Right atrium auricular region (tissue), 2 donors: Measurements from ENCODE around the gene SOWAHA. TPM values are rescaled to one million over a fixed set of nuclear protein-coding genes. Genes with fewer than 3 reads are reported as not detected.

Experiments used
- DNase-seq: peaks from one replicate; pipeline ENCODE4 v3.0.0-alpha.2; 2019; ENCODE audit warnings: low spot score
- H3K27ac ChIP-seq, 2 donors: fragments of 200-600 bp; sonication (generic); 1 replicate in 1 of 2; 2 replicates in 1 of 2; pipeline ENCODE4 v1.5.1; 2016 to 2019
- H3K27me3 ChIP-seq, 2 donors: fragments of 200-600 bp; sonication (generic); one replicate each; pipeline versions ENCODE4 v1.5.1 to v1.6.0; 2017 to 2019
- H3K36me3 ChIP-seq: fragments of 200-600 bp; sonication (generic); one replicate; pipeline ENCODE4 v1.5.1; 2016
- H3K4me1 ChIP-seq, 2 donors: fragments of 200-600 bp; sonication (generic); one replicate each; pipeline versions ENCODE4 v1.5.1 to v1.6.0; 2017 to 2019
- H3K4me3 ChIP-seq, 2 donors: fragments of 200-600 bp; sonication (generic); 1 replicate in 1 of 2; 2 replicates in 1 of 2; pipeline ENCODE4 v1.5.1; 2017 to 2019; ENCODE audit warnings: mild to moderate bottlenecking in 1 of 2, moderate library complexity in 1 of 2
- H3K9me3 ChIP-seq, 2 donors: fragments of 200-600 bp; sonication (generic); one replicate each; pipeline ENCODE4 v1.5.1; 2019
- total RNA-seq, 2 donors: library from RNA; depleted of rRNA; stranded (reverse); fragments of >200 nt; gene quantifications; one replicate each; pipeline ENCODE4 v1.1.0, GENCODE V29; 2016
- TF ChIP-seq, protein P1 (sequence below), 2 donors: fragments of 200-600 bp; sonication (generic); IDR thresholded peaks; one replicate each; pipeline ENCODE4 v1.5.1; 2019; ENCODE audit warnings: antibody characterized with exemption in 2 of 2

The SOWAHA gene
- total RNA-seq, 2 donors from 2014 or later: not detected

DNA sequence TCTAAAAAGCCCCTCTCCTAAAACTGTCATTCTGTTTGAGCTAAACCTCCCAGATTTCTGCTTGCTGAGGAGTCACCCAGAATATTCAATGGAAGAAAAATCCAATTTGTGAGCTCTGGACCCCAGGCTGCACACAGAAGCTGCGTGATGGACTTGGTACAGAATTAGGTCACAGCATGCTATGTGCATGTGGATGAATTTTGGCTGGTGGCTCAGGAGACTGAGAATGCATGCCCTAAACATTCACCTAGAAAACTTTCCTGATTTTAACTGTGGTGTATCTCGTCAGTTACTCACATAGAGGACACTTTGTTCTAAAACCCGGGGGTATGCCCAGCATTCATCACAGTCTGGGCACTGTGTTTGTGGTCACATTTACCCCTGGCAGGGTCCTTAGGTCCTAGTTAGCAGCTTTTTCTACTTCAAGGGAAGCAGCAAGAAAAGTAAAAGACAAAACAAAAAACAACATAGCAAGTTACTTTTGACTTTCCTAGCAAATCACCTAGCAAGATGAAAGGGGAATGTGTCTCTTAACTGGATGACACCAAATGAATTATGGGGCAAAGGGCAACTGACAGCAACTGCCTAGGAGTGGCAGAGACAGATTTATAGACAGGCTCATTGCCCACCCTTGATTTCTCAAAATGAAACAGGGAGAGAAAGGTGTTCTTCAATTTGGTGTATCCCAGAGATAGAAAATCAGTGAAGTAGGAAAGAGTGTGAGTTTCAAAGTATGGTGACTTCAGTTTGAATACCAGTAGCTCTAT lies 25.6 kb downstream of the SOWAHA start:
- peak overlapping the region in 1 of 2 donors; percentile 32 for H3K27ac ChIP-seq
- H3K4me1 ChIP-seq: peaks cover 0 to 4% of the 10 kb centered on the region in 2 donors
- TF ChIP-seq, protein P1, sequence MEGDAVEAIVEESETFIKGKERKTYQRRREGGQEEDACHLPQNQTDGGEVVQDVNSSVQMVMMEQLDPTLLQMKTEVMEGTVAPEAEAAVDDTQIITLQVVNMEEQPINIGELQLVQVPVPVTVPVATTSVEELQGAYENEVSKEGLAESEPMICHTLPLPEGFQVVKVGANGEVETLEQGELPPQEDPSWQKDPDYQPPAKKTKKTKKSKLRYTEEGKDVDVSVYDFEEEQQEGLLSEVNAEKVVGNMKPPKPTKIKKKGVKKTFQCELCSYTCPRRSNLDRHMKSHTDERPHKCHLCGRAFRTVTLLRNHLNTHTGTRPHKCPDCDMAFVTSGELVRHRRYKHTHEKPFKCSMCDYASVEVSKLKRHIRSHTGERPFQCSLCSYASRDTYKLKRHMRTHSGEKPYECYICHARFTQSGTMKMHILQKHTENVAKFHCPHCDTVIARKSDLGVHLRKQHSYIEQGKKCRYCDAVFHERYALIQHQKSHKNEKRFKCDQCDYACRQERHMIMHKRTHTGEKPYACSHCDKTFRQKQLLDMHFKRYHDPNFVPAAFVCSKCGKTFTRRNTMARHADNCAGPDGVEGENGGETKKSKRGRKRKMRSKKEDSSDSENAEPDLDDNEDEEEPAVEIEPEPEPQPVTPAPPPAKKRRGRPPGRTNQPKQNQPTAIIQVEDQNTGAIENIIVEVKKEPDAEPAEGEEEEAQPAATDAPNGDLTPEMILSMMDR (IDR thresholded peaks at IDR 0.05): no peak
- DNase-seq: no peak
- no peak overlapping the region for H3K4me3 ChIP-seq
- no peaks in the 10 kb centered on the region for H3K27me3 ChIP-seq
- H3K9me3 ChIP-seq: no peaks in the 10 kb centered on the region
- H3K36me3 ChIP-seq: no peaks in the 10 kb centered on the region

DNA sequence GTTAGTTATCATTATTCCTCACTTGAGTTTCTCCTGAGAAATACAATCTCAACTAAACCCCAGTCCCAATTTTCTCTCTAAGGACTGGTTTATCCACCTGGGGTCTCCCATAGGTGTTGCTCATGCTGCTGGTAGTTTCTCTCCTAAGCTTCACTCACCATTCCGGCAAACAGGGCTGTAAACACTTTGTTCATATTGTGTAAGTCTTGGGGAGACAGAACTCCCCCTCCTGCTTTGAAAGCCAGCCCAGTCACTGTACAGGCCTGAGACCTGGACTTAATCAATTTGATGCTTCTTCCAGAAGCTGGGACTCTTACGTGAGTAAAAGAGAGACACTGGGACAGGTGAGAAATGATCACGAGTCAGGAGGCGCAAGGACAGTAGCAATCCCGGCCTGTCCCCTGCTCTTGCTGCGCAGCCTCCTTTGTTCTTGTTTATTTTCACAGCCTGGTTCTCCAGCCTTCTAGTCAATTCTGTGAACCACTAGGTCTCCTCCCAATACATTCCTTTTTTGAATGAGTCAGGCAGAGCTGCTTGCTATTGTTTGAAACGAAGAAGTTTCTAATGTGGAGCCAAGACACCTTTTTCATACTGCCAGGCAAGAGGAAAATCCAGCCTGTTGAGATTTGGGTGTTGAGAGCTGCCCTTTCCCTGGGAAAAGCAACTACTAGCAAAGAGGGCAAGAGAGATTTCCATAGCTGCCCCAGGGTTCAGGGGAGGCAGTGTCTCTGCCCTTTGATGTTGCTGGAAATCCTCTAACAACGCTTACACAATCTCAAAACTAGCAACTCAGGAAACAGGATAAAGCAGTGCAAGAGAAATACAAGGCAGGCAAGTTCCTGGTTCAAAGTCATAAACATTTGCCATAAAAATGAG lies 26.6 kb downstream of the SOWAHA start:
- H3K36me3 ChIP-seq: no peaks in the 10 kb centered on the region
- H3K4me3 ChIP-seq: no peak overlapping the region
- H3K9me3 ChIP-seq: no peaks in the 10 kb centered on the region
- H3K27ac ChIP-seq: peak overlapping the region; percentile 32 to 43
- no peak for DNase-seq
- TF ChIP-seq, protein P1 (IDR thresholded peaks at IDR 0.05): no peak
- H3K27me3 ChIP-seq: no peaks in the 10 kb centered on the region
- H3K4me1 ChIP-seq: peaks cover 0 to 4% of the 10 kb centered on the region in 2 donors

DNA sequence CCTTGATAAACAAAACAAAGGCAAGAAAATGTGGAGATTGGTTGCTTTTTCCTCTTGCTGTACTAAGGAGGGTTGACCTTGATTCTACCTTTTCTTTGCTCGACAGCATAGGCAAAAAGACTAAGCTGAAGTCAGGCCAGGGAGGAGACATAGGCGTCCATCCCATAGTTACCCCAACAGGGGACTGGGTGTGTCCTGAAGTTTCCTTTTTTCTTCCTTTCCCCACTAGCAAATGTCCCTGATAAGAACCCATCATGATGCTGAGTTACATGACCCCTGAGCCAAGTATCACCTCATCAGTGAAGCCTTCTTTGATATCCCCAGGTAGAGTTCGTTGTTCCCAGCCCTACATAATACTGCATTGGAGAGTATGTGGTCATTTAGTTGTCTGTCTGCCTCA lies 27.2 kb downstream of the SOWAHA start:
- TF ChIP-seq, protein P1 (IDR thresholded peaks at IDR 0.05): no peak
- Histone ChIP-seq H3K4me3 (no peak overlapping the region), H3K4me1 (peaks cover 0 to 4% of the 10 kb centered on the region in 2 donors), H3K9me3 (no peaks in the 10 kb centered on the region), H3K36me3 (no peaks in the 10 kb centered on the region), H3K27ac (peak overlapping the region; percentile 32 to 43), H3K27me3 (no peaks in the 10 kb centered on the region)
- no peak for DNase-seq

DNA sequence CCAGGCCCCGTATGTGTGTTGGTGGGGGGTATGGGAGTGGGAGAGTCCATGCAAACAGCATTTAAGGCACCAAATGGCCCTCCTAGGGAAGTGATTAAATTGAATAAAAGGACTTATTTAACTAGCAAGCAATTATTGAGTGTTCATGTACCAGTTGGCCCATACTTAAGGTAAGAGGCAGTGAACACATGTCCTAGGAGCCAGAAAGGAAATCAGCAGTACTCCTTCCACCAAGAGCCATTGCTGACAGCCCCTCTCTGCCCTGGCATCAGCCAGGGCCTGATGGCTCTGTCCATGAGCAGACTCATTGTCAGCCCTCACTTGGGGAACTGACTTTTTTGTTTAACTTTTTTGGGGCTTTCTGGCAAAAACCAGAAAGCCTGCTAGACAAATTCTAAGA lies 27.8 kb downstream of the SOWAHA start:
- H3K4me3 ChIP-seq: no peak overlapping the region
- peaks cover 0 to 4% of the 10 kb centered on the region in 2 donors for H3K4me1 ChIP-seq
- no peak overlapping the region for H3K27ac ChIP-seq
- H3K27me3 ChIP-seq: no peaks in the 10 kb centered on the region
- H3K9me3 ChIP-seq: no peaks in the 10 kb centered on the region
- H3K36me3 ChIP-seq: no peaks in the 10 kb centered on the region
- no peak for DNase-seq
- TF ChIP-seq, protein P1 (IDR thresholded peaks at IDR 0.05): no peak

DNA sequence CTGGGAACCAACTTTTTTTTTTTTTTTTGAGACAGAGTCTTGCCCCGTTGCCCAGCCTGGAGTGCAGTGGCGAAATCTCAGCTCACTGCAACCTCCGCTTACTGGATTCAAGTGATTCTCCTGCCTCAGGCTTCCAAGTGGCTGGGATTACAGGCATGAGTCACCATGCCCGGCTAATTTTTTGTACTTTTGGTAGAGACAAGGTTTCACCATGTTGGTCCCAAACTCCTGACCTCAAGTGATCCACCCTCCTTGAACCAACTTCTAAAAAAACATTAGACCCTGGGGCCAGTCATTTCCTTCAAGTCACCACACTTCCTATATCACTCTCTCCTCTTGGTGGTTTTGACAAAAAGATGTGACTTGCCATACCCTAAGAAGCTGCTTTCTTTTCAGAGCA lies 28.2 kb downstream of the SOWAHA start:
- no peak for DNase-seq
- Histone ChIP-seq H3K9me3 (no peaks in the 10 kb centered on the region), H3K27me3 (no peaks in the 10 kb centered on the region), H3K4me1 (peaks cover 0 to 4% of the 10 kb centered on the region in 2 donors), H3K4me3 (no peak overlapping the region), H3K36me3 (no peaks in the 10 kb centered on the region), H3K27ac (no peak overlapping the region)
- TF ChIP-seq, protein P1 (IDR thresholded peaks at IDR 0.05): no peak
